Neuronal stem cell (in vitro differentiated cells): Measurements from ENCODE around the gene SIMC1.

ENCODE experiments used
- DNase-seq: peaks from one replicate; pipeline ENCODE4 v3.0.0-alpha.2; 2013; ENCODE audit warnings: low spot score
- H2AFZ ChIP-seq: one replicate; pipeline ENCODE4 v1.6.1; 2013; ENCODE audit warnings: mild to moderate bottlenecking, low read length, inconsistent platforms
- H2AK5ac ChIP-seq: 2 replicates; pipeline ENCODE4 v1.6.1; 2013; ENCODE audit warnings: low read depth, mild to moderate bottlenecking, inconsistent platforms, low read length, moderate library complexity, mixed read lengths
- H2BK120ac ChIP-seq: 2 replicates; pipeline ENCODE4 v1.6.1; 2013; ENCODE audit warnings: low read depth, mild to moderate bottlenecking, inconsistent platforms, low read length, moderate library complexity, mixed read lengths
- H2BK12ac ChIP-seq: one replicate; pipeline ENCODE4 v1.6.1; 2013; ENCODE audit warnings: low read length, inconsistent platforms
- H2BK15ac ChIP-seq: 2 replicates; pipeline ENCODE4 v1.6.1; 2013; ENCODE audit warnings: mild to moderate bottlenecking, low read length, inconsistent platforms, mixed read lengths
- H2BK5ac ChIP-seq: one replicate; pipeline ENCODE4 v1.6.1; 2013; ENCODE audit warnings: inconsistent platforms, mild to moderate bottlenecking, low read length, moderate library complexity
- H3K14ac ChIP-seq: one replicate; pipeline ENCODE4 v1.6.1; 2013; ENCODE audit warnings: low read length, inconsistent platforms
- H3K18ac ChIP-seq: 2 replicates; pipeline ENCODE4 v1.6.1; 2013; ENCODE audit warnings: low read length, inconsistent platforms
- H3K23ac ChIP-seq: 2 replicates; pipeline ENCODE4 v1.6.1; 2013; ENCODE audit warnings: low read depth, mild to moderate bottlenecking, mixed read lengths, low read length, inconsistent platforms; ENCODE audit not compliant: poor library complexity
- H3K27ac ChIP-seq: replicated peaks from 3 replicates; pipeline ENCODE4 v1.5.1; 2013; ENCODE audit warnings: low read length, inconsistent platforms
- H3K27me3 ChIP-seq, 3 experiments: 2 replicates each; pipeline ENCODE4 v1.6.1; 2013; ENCODE audit warnings: low read length in 3 of 3, mild to moderate bottlenecking in 2 of 3, inconsistent platforms in 1 of 3, low read depth in 1 of 3, mixed read lengths in 1 of 3, moderate library complexity in 1 of 3; ENCODE audit not compliant: control insufficient read depth in 3 of 3, insufficient read depth in 3 of 3
- H3K36me3 ChIP-seq, 2 donors: replicated peaks in 1 of 2; 2 replicates each; pipeline ENCODE4 v1.6.1; 2013; ENCODE audit warnings: low read length in 2 of 2; ENCODE audit not compliant: control insufficient read depth in 2 of 2, insufficient read depth in 2 of 2
- H3K4ac ChIP-seq: 2 replicates; pipeline ENCODE4 v1.6.1; 2013; ENCODE audit warnings: inconsistent platforms, mild to moderate bottlenecking, low read length, moderate library complexity
- H3K4me1 ChIP-seq, 2 donors: 1 replicate in 1 of 2; 2 replicates in 1 of 2; pipeline ENCODE4 v1.6.1; 2013; ENCODE audit warnings: low read length in 2 of 2, low read depth in 1 of 2; ENCODE audit not compliant: control insufficient read depth in 2 of 2, insufficient read depth in 1 of 2
- H3K4me2 ChIP-seq: one replicate; pipeline ENCODE4 v1.6.1; 2013; ENCODE audit warnings: mild to moderate bottlenecking, low read length, inconsistent platforms; ENCODE audit not compliant: insufficient read depth, poor library complexity, severe bottlenecking
- H3K4me3 ChIP-seq, 2 donors: 2 replicates each; pipeline ENCODE4 v1.5.1; 2013; ENCODE audit warnings: low read length in 2 of 2, mild to moderate bottlenecking in 2 of 2, inconsistent platforms in 1 of 2, moderate library complexity in 1 of 2
- H3K79me1 ChIP-seq: one replicate; pipeline ENCODE4 v1.6.1; 2013; ENCODE audit warnings: low read depth, mild to moderate bottlenecking, inconsistent platforms, low read length, moderate library complexity
- H3K9ac ChIP-seq: one replicate; pipeline ENCODE4 v1.6.1; 2013; ENCODE audit warnings: mild to moderate bottlenecking, low read depth, low read length, inconsistent platforms; ENCODE audit not compliant: poor library complexity
- H3K9me3 ChIP-seq, 2 donors: replicated peaks in 1 of 2; 2 replicates each; pipeline versions ENCODE3 to v1.6.1; 2013; ENCODE audit warnings: low read length in 2 of 2, mild to moderate bottlenecking in 2 of 2, inconsistent platforms in 1 of 2, low read depth in 1 of 2, mixed read lengths in 1 of 2, moderate library complexity in 1 of 2; ENCODE audit not compliant: control insufficient read depth in 2 of 2, insufficient read depth in 1 of 2
- H4K8ac ChIP-seq: one replicate; pipeline ENCODE4 v1.6.1; 2013; ENCODE audit warnings: low read depth, mild to moderate bottlenecking, inconsistent platforms, low read length, moderate library complexity
- H4K91ac ChIP-seq: one replicate; pipeline ENCODE4 v1.6.1; 2013; ENCODE audit warnings: low read length, low read depth, mild to moderate bottlenecking, inconsistent platforms; ENCODE audit not compliant: poor library complexity
- WGBS, 2 donors: extraction: QIAGEN DNeasy Blood & Tissue Kit; methylation state at CpG; one replicate each; pipeline ENCODE4 v1.1.7; 2013; ENCODE audit warnings: missing lambda C conversion rate in 2 of 2, mixed read lengths in 1 of 2; ENCODE audit not compliant: insufficient read length in 2 of 2, insufficient replicate concordance in 1 of 2; ENCODE audit errors: extremely low coverage in 2 of 2; 5-methylcytosine and 5-hydroxymethylcytosine counted together

SIMC1 gene

DNA sequence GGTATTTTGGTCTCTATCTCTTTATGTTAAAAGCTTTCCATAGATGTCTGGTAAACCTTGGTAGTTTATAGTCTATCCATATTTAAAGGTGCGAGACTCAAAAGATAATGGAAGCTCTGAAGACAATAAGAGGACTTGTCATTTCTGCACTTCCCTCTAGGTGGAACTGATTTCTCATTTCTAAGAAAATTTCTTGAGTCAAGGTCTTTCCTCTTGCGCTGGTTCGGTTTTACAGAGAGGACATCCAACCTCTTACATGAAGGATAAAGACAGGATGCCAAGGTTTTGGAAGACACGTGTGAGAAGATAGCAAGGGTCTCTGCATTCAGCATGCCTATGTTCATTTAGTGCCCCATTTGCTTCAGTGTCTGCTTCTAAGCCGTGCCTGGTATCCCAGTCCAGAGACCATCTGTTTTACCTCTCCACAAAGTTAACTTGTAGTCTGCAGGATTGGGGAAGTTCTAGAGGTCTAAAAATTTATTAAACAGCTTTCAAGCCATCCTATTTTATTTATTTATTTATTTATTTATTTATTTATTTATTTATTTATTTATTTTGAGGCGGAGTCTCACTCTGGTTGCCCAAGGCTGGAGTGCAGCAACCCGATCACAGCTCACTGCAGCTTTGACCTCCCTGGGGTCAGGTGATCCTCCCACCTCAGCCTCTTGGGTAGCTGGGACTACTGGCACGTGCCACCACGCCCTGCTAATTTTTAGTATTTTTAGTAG, 81.8 kb downstream of the SIMC1 start:
- no peak overlapping the region for H3K14ac ChIP-seq
- H3K4me3 ChIP-seq: no peak overlapping the region
- H3K79me1 ChIP-seq: no peaks in the 10 kb centered on the region
- H3K9me3 ChIP-seq: no peaks in the 10 kb centered on the region
- H3K27ac ChIP-seq: no peak overlapping the region
- H3K18ac ChIP-seq: no peak overlapping the region
- H3K4me1 ChIP-seq: no peaks in the 10 kb centered on the region
- H3K36me3 ChIP-seq: peaks cover 11 to 86% of the 10 kb centered on the region in 2 donors
- H3K27me3 ChIP-seq: no peaks in the 10 kb centered on the region
- H3K4ac ChIP-seq: no peak overlapping the region
- H3K23ac ChIP-seq: no peak overlapping the region
- no peak overlapping the region for H4K91ac ChIP-seq
- no peak for DNase-seq
- no peak overlapping the region for H4K8ac ChIP-seq
- no peak overlapping the region for H3K4me2 ChIP-seq
- WGBS, 2 donors: no CpG with 5 or more reads among the region's 9 CpGs
- H2BK5ac ChIP-seq: no peak overlapping the region
- H2AFZ ChIP-seq: no peak overlapping the region
- no peak overlapping the region for H2AK5ac ChIP-seq
- H2BK15ac ChIP-seq: no peak overlapping the region
- no peak overlapping the region for H2BK120ac ChIP-seq
- H2BK12ac ChIP-seq: no peak overlapping the region
- H3K9ac ChIP-seq: no peak overlapping the region

DNA sequence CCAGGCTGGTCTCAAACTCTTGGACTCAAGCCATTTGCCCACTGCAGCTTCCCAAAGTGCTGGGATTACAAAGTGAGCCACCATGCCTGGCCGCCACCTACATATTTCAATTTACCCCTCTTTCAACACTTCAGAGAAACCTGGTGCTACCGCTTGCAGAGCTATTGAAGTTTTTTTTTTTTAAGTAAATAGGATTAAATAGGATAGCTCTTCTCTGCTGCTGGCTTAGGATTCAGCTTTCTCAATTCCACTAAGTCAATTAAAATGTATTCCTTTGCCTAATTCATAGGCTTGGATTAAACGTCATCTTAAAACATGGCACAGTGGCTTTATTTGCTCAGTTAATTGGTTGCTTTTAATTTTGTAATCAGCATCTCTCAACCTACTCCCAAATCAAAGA, 82.4 kb downstream of the SIMC1 start:
- no peak overlapping the region for H3K27ac ChIP-seq
- no peak overlapping the region for H3K23ac ChIP-seq
- no peak overlapping the region for H4K91ac ChIP-seq
- H3K36me3 ChIP-seq: peaks cover 8 to 81% of the 10 kb centered on the region in 2 donors
- H4K8ac ChIP-seq: no peak overlapping the region
- WGBS, 2 donors: no CpG with 5 or more reads among the region's 3 CpGs
- no peak overlapping the region for H3K4ac ChIP-seq
- H2BK12ac ChIP-seq: no peak overlapping the region
- no peak overlapping the region for H3K14ac ChIP-seq
- no peak overlapping the region for H3K18ac ChIP-seq
- no peak overlapping the region for H3K4me2 ChIP-seq
- no peak overlapping the region for H2BK15ac ChIP-seq
- no peak overlapping the region for H3K4me3 ChIP-seq
- no peaks in the 10 kb centered on the region for H3K9me3 ChIP-seq
- H3K79me1 ChIP-seq: no peaks in the 10 kb centered on the region
- H2AK5ac ChIP-seq: no peak overlapping the region
- H3K4me1 ChIP-seq: no peaks in the 10 kb centered on the region
- no peak overlapping the region for H2BK120ac ChIP-seq
- no peak for DNase-seq
- H3K27me3 ChIP-seq: no peaks in the 10 kb centered on the region
- H3K9ac ChIP-seq: no peak overlapping the region
- H2AFZ ChIP-seq: no peak overlapping the region
- H2BK5ac ChIP-seq: no peak overlapping the region

- Histone ChIP-seq H2AFZ (no peak overlapping the region), H2BK120ac (no peak overlapping the region), H3K4me3 (no peak overlapping the region), H3K79me1 (no peaks in the 10 kb centered on the region), H2AK5ac (no peak overlapping the region), H3K9ac (no peak overlapping the region), H3K14ac (no peak overlapping the region), H3K4ac (no peak overlapping the region), H2BK12ac (no peak overlapping the region), H3K4me1 (no peaks in the 10 kb centered on the region), H2BK15ac (no peak overlapping the region), H3K18ac (no peak overlapping the region), H3K9me3 (peaks cover 0 to 6% of the 10 kb centered on the region in 2 donors), H3K4me2 (no peak overlapping the region), H4K91ac (no peak overlapping the region), H3K27ac (no peak overlapping the region), H3K27me3 (no peaks in the 10 kb centered on the region), H4K8ac (no peak overlapping the region), H3K23ac (no peak overlapping the region), H2BK5ac (no peak overlapping the region), H3K36me3 (peaks cover 8 to 50% of the 10 kb centered on the region in 2 donors)
- DNase-seq: no peak
Measured at GRCh38 chr5:176334031-176334770, 96.0 kb downstream of the SIMC1 start.

DNA sequence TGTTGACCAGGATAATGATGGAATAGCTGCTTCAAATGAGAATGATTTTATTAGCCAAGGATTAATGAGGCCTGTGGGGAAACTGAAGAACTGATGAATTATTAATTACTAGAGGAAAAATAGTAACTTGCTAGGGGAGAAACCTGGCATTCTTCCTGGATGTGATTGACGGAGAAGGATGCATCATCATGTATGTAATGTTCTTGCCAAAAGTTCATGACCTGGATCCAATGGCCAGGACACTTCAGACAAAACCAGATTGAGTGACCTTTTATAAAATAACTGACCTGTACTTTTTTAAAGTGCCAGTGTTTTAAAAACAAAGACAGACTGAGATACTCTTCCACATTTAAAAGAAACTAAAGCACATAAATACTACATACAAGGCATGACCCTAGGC, 99.7 kb downstream of the SIMC1 start:
- no CpG with 5 or more reads among the region's 1 CpG for WGBS, 2 donors
- Histone ChIP-seq H3K4me3 (no peak overlapping the region), H3K36me3 (peaks cover 10 to 73% of the 10 kb centered on the region in 2 donors), H3K9ac (no peak overlapping the region), H2AK5ac (no peak overlapping the region), H3K4me1 (no peaks in the 10 kb centered on the region), H3K79me1 (no peaks in the 10 kb centered on the region), H3K9me3 (peaks cover 0 to 6% of the 10 kb centered on the region in 2 donors), H3K4me2 (no peak overlapping the region), H3K27ac (no peak overlapping the region), H3K4ac (no peak overlapping the region), H3K23ac (no peak overlapping the region), H2BK5ac (no peak overlapping the region), H4K8ac (no peak overlapping the region), H3K14ac (no peak overlapping the region), H3K18ac (no peak overlapping the region), H4K91ac (no peak overlapping the region), H2AFZ (no peak overlapping the region), H2BK120ac (no peak overlapping the region), H2BK15ac (no peak overlapping the region), H2BK12ac (no peak overlapping the region), H3K27me3 (no peaks in the 10 kb centered on the region)
- no peak for DNase-seq
